Suppressor macrophage treated with lipopolysaccharide for 1 hour (primary cell): Measurements from ENCODE around the gene GABRP.
A peak's percentile ranks its signal among the peaks of the same experiment; 100 is the strongest.
"Not testable (repeated sequence)": the region's sequence is repeated elsewhere in the genome, so short reads cannot be mapped to it uniquely, and the experiment has no call there.

Source experiments
- DNase-seq, 3 donors: peaks; one replicate each; pipeline ENCODE4 v3.0.0-alpha.2; 2020 to 2022

Gene GABRP

GRCh38 chr5:170755679-170756456, 27.7 kb upstream of the GABRP start:
- no peak for DNase-seq

- DNase-seq = no peak
Observed at GRCh38 chr5:170756691-170757090, 26.8 kb upstream of the GABRP start.

- DNase-seq = peak; percentile 26 to 44 (median 41)
Observed at GRCh38 chr5:170757182-170757601, 26.3 kb upstream of the GABRP start.

GRCh38 chr5:170757669-170758068, 25.9 kb upstream of the GABRP start:
- no peak for DNase-seq

- DNase-seq = no peak
Observed at GRCh38 chr5:170758481-170758880, 25.0 kb upstream of the GABRP start.

GRCh38 chr5:170760113-170760512, 23.4 kb upstream of the GABRP start:
- no peak for DNase-seq

GRCh38 chr5:170761048-170761707, 22.3 kb upstream of the GABRP start:
- DNase-seq = no peak

- no peak for DNase-seq
Observed at GRCh38 chr5:170761708-170762066, 21.8 kb upstream of the GABRP start.

GRCh38 chr5:170762298-170762697, 21.2 kb upstream of the GABRP start:
- not testable (repeated sequence) for DNase-seq

GRCh38 chr5:170765868-170766267, 17.7 kb upstream of the GABRP start:
- not testable (repeated sequence) for DNase-seq

- DNase-seq = no peak
Observed at GRCh38 chr5:170769246-170769645, 14.3 kb upstream of the GABRP start.

- DNase-seq = peak in 1 of 3 donors; percentile 5
Observed at GRCh38 chr5:170769898-170770416, 13.6 kb upstream of the GABRP start.

- no peak for DNase-seq
Observed at GRCh38 chr5:170771496-170771895, 12.0 kb upstream of the GABRP start.

GRCh38 chr5:170773024-170773985, 10.2 kb upstream of the GABRP start:
- no peak for DNase-seq

- no peak for DNase-seq
Observed at GRCh38 chr5:170774831-170775230, 8.7 kb upstream of the GABRP start.

- no peak for DNase-seq
Observed at GRCh38 chr5:170781946-170782345, 1.6 kb upstream of the GABRP start.

- no peak for DNase-seq
Observed at GRCh38 chr5:170782438-170782837, 1.1 kb upstream of the GABRP start.

- no peak for DNase-seq
Observed at GRCh38 chr5:170785416-170785815, 1.9 kb downstream of the GABRP start.

- no peak for DNase-seq
Observed at GRCh38 chr5:170787216-170787615, 3.7 kb downstream of the GABRP start.

GRCh38 chr5:170788626-170789304, 5.2 kb downstream of the GABRP start:
- DNase-seq = no peak

GRCh38 chr5:170791325-170791954, 7.9 kb downstream of the GABRP start:
- peak; percentile 58 to 70 (median 67) for DNase-seq

GRCh38 chr5:170792878-170793277, 9.4 kb downstream of the GABRP start:
- no peak for DNase-seq
